Stomach (tissue), 9 donors: ENCODE data around the gene UPP2. TPM values are rescaled to one million over a fixed set of nuclear protein-coding genes. Genes with fewer than 3 reads are reported as not detected.
A peak's percentile ranks its signal among the peaks of the same experiment; 100 is the strongest.

ENCODE experiments used
- DNase-seq, 2 donors: peaks; one replicate each; pipeline versions ENCODE4 v3.0.0 to v3.0.0-alpha.2; 2013 to 2019
- H3K27ac ChIP-seq, 5 donors: fragments of 200-600 bp in 4 of 5; sonication (generic) in 4 of 5; one replicate each; pipeline ENCODE4 v1.5.1; 2013 to 2019; ENCODE audit warnings: mild to moderate bottlenecking in 1 of 5, moderate library complexity in 1 of 5
- H3K27me3 ChIP-seq, 3 donors: fragments of 200-600 bp; sonication (generic); one replicate each; pipeline ENCODE4 v1.5.1; 2017 to 2019; ENCODE audit warnings: mixed run types in 1 of 3
- H3K36me3 ChIP-seq, 4 donors: fragments of 200-600 bp; sonication (generic); 1 replicate in 3 of 4; 2 replicates in 1 of 4; pipeline ENCODE4 v1.5.1; 2016 to 2019
- H3K4me1 ChIP-seq, 4 donors: fragments of 200-600 bp; sonication (generic); one replicate each; pipeline ENCODE4 v1.5.1; 2016 to 2019
- H3K4me3 ChIP-seq, 4 donors: fragments of 200-600 bp; sonication (generic) in 3 of 4; one replicate each; pipeline ENCODE4 v1.5.1; 2016 to 2019; ENCODE audit warnings: mild to moderate bottlenecking in 1 of 4
- H3K9me3 ChIP-seq, 4 donors: fragments of 200-600 bp; sonication (generic); one replicate each; pipeline ENCODE4 v1.5.1; 2016 to 2019
- EP300 ChIP-seq: sonication (generic); formaldehyde crosslinking; IDR thresholded peaks from one replicate; pipeline ENCODE4 v1.6.1; 2017; ENCODE audit warnings: antibody characterized with exemption
- POLR2A ChIP-seq, 4 donors: fragments of 450-650 bp; IDR thresholded peaks; one replicate each; pipeline ENCODE4 v1.6.1; 2016; ENCODE audit warnings: antibody characterized with exemption in 4 of 4, control low read depth in 2 of 4, mild to moderate bottlenecking in 1 of 4, moderate library complexity in 1 of 4
- POLR2AphosphoS5 ChIP-seq, 3 donors: sonication (generic); formaldehyde crosslinking; IDR thresholded peaks; one replicate each; pipeline ENCODE4 v1.6.1; 2016; ENCODE audit warnings: antibody characterized with exemption in 3 of 3
- WGBS, 5 donors: extraction: QIAGEN DNeasy Blood & Tissue Kit in 3 of 5; methylation state at CpG; one replicate each; pipeline versions ENCODE4 v1.1.5 to v1.1.7; 2013 to 2018; 5-methylcytosine and 5-hydroxymethylcytosine counted together
- intact Hi-C: fragments of 100-400 bp; cut with DNase I; formaldehyde crosslinking; loops from one replicate; pipeline ENCODE4 v1.15.1; 2023; ENCODE audit warnings: low total_unique reads
- polyA plus RNA-seq, 3 donors: library from polyadenylated mRNA; stranded (reverse); fragments of 200-250 nt; gene quantifications; one replicate each; pipeline ENCODE4 v1.2.3, GENCODE V29; 2013
- total RNA-seq, 5 donors: library from RNA; depleted of rRNA; stranded (reverse); fragments of >200 nt; gene quantifications; one replicate each; pipeline versions ENCODE4 v1.1.0 to v1.2.3, GENCODE V29; 2014 to 2016
- TF ChIP-seq, protein P1 (sequence below), 7 experiments: fragments of 450-650 bp in 4 of 7; fragments of 200-600 bp in 3 of 7; sonication (generic) in 3 of 7; IDR thresholded peaks; one replicate each; pipeline ENCODE4 v1.5.1; 2016 to 2019; ENCODE audit warnings: antibody characterized with exemption in 7 of 7, control low read depth in 2 of 7, mild to moderate bottlenecking in 1 of 7
- donor health status: healthy with polysubstance abuse.
- donor health status: Bipolar disorder and iron deficiency.
- donor health status: healthy.

Gene UPP2
- total and polyA plus RNA-seq, 8 donors = not detected

GRCh38 chr2:158124896-158125295 lies 23.2 kb downstream of the UPP2 start:
- no peak overlapping the region for H3K27ac ChIP-seq
- TF ChIP-seq EP300 (no peak), POLR2A (IDR thresholded peaks at IDR 0.05) (no peak)
- TF ChIP-seq, protein P1, sequence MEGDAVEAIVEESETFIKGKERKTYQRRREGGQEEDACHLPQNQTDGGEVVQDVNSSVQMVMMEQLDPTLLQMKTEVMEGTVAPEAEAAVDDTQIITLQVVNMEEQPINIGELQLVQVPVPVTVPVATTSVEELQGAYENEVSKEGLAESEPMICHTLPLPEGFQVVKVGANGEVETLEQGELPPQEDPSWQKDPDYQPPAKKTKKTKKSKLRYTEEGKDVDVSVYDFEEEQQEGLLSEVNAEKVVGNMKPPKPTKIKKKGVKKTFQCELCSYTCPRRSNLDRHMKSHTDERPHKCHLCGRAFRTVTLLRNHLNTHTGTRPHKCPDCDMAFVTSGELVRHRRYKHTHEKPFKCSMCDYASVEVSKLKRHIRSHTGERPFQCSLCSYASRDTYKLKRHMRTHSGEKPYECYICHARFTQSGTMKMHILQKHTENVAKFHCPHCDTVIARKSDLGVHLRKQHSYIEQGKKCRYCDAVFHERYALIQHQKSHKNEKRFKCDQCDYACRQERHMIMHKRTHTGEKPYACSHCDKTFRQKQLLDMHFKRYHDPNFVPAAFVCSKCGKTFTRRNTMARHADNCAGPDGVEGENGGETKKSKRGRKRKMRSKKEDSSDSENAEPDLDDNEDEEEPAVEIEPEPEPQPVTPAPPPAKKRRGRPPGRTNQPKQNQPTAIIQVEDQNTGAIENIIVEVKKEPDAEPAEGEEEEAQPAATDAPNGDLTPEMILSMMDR (IDR thresholded peaks at IDR 0.05) = no peak
- intact Hi-C loops = no loop called here
- no peak overlapping the region for H3K4me3 ChIP-seq
- no peak for DNase-seq
- H3K27me3 ChIP-seq = no peaks in the 10 kb centered on the region
- no peaks in the 10 kb centered on the region for H3K36me3 ChIP-seq
- H3K4me1 ChIP-seq = peaks cover 4 to 32% (median 19%) of the 10 kb centered on the region in 4 donors
- WGBS, 5 donors = 48 to 82% (median 57%) methylated on average over 2 of the region's 2 CpGs
- H3K9me3 ChIP-seq = no peaks in the 10 kb centered on the region

DNA sequence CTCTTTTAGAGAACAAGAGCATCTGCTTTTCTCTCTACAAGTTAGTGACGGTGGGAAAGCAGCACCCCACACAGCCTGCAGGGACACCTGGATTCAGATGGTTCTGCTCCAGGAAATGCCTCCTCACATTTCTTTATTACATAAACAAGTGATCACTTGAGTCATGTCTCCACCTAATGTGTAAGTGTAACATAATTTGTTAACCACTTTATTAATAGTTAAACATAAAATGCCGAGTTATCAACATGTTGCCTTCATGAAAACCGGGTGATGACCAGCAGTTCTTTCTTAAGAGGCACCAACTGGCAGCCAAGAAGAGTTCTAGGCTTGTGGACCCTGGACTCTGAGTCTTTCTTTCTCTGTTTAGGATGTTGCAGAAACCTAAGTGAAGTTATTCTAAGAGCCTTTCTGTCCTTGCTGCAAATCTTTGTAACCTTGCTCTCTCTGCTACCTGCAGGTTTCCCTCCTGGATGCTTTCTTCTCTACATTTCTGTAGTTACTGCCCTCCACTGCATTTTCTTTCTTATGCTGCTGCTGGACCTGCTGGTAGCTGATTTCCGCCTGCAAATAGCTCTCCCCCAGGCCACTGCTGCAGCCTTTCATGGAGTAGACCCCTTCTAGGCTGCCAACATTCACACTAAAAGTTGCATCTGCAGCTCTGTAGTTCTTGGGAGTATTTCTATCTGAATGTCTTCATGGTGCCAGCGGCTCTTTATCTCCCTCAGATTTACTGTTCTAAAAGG lies 24.3 kb downstream of the UPP2 start:
- WGBS, 5 donors = 49 to 68% (median 60%) methylated on average over 5 of the region's 5 CpGs
- no peaks in the 10 kb centered on the region for H3K27me3 ChIP-seq
- no peak overlapping the region for H3K4me3 ChIP-seq
- H3K9me3 ChIP-seq = no peaks in the 10 kb centered on the region
- H3K27ac ChIP-seq = no peak overlapping the region
- H3K4me1 ChIP-seq = peaks cover 4 to 28% (median 22%) of the 10 kb centered on the region in 4 donors
- TF ChIP-seq POLR2AphosphoS5 (IDR thresholded peaks at IDR 0.05) (no peak), EP300 (no peak), POLR2A (IDR thresholded peaks at IDR 0.05) (no peak)
- TF ChIP-seq, protein P1 (IDR thresholded peaks at IDR 0.05) = no peak
- DNase-seq = no peak
- intact Hi-C loops = no loop called here
- no peaks in the 10 kb centered on the region for H3K36me3 ChIP-seq

- TF ChIP-seq EP300 (no peak), POLR2A (IDR thresholded peaks at IDR 0.05) (no peak)
- intact Hi-C loops = no loop called here
- Histone ChIP-seq H3K9me3 (no peaks in the 10 kb centered on the region), H3K27me3 (no peaks in the 10 kb centered on the region), H3K36me3 (no peaks in the 10 kb centered on the region), H3K4me3 (no peak overlapping the region), H3K4me1 (peaks cover 17 to 33% (median 24%) of the 10 kb centered on the region in 4 donors), H3K27ac (peak overlapping the region in 2 of 5 donors; percentile 61 to 81)
- DNase-seq = no peak
- WGBS, 5 donors = 23 to 50% (median 37%) methylated on average over 1 of the region's 1 CpG
Measured at GRCh38 chr2:158127380-158127804, 25.7 kb downstream of the UPP2 start.

- Histone ChIP-seq H3K9me3 (no peaks in the 10 kb centered on the region), H3K36me3 (no peaks in the 10 kb centered on the region), H3K27me3 (no peaks in the 10 kb centered on the region), H3K4me3 (no peak overlapping the region), H3K27ac (peak overlapping the region in 4 of 5 donors; percentile 4 to 81 (median 46)), H3K4me1 (peaks cover 17 to 33% (median 24%) of the 10 kb centered on the region in 4 donors)
- intact Hi-C loops = no loop called here
- TF ChIP-seq, protein P1 (IDR thresholded peaks at IDR 0.05) = no peak
- TF ChIP-seq POLR2AphosphoS5 (IDR thresholded peaks at IDR 0.05) (peak in 2 of 3 donors; percentile 47 to 53), EP300 (no peak), POLR2A (IDR thresholded peaks at IDR 0.05) (no peak)
- 21 to 42% (median 40%) methylated on average over 2 of the region's 2 CpGs for WGBS, 5 donors
- DNase-seq = peak; percentile 84 to 89
Measured at GRCh38 chr2:158128168-158128973, 26.7 kb downstream of the UPP2 start.
